HEK293 (cell line): ENCODE results near the gene PCDH9.

ENCODE experiments used
- CTCF ChIA-PET: fragments of 350-600 bp; formaldehyde crosslinking; extraction: SDS; loops from one replicate; lab custom pipeline; 2021; ENCODE audit warnings: antibody characterized with exemption; lab: Yijun Ruan, JAX
- POLR2A ChIA-PET: fragments of 300-600 bp; formaldehyde crosslinking; extraction: SDS; loops from one replicate; lab custom pipeline; 2020; ENCODE audit warnings: antibody characterized with exemption, inconsistent platforms; lab: Yijun Ruan, JAX
- H3K27ac ChIP-seq: fragments of 200-500 bp; sonication (Bioruptor generic); 2 replicates; pipeline ENCODE4 v1.5.1; 2014; ENCODE audit warnings: low read depth, low read length, control low read depth, inconsistent platforms; ENCODE audit errors: extremely low read depth
- H3K36me3 ChIP-seq, 2 experiments: fragments of 200-500 bp in 1 of 2; sonication (Bioruptor generic) in 1 of 2; 1 replicate in 1 of 2; 2 replicates in 1 of 2; pipeline ENCODE4 v1.5.1; 2014 to 2017; ENCODE audit warnings: inconsistent platforms in 2 of 2, low read length in 2 of 2; ENCODE audit not compliant: control insufficient read depth in 2 of 2, insufficient read depth in 1 of 2
- H3K4me1 ChIP-seq: fragments of 200-500 bp; sonication (Bioruptor generic); 2 replicates; pipeline ENCODE4 v1.5.1; 2014; ENCODE audit warnings: mild to moderate bottlenecking, low read length, inconsistent platforms; ENCODE audit not compliant: control insufficient read depth, insufficient read depth
- H3K4me3 ChIP-seq: 2 replicates; pipeline ENCODE4 v1.5.1; 2011; ENCODE audit warnings: low read depth, mild to moderate bottlenecking, control low read depth, low read length, moderate library complexity
- H3K9me3 ChIP-seq: fragments of 200-500 bp; sonication (Bioruptor generic); 2 replicates; pipeline ENCODE4 v1.5.1; 2014; ENCODE audit warnings: low read depth, low read length, inconsistent platforms; ENCODE audit not compliant: control insufficient read depth, insufficient read depth
- HIC1 ChIP-seq: fragments of 450-650 bp; formaldehyde crosslinking; IDR thresholded peaks from 2 replicates; pipeline ENCODE4 v1.5.1; 2016; ENCODE audit warnings: missing biosample characterization, missing genetic modification characterization
- HOXD13 ChIP-seq: sonication (generic); formaldehyde crosslinking; IDR thresholded peaks from 2 replicates; pipeline ENCODE4 v1.8.0; 2022; ENCODE audit warnings: missing genetic modification reagents, borderline replicate concordance
- KLF10 ChIP-seq: fragments of 450-650 bp; IDR thresholded peaks from 2 replicates; pipeline ENCODE4 v1.5.1; 2018; ENCODE audit warnings: missing biosample characterization, mild to moderate bottlenecking, missing genetic modification characterization
- PRDM6 ChIP-seq: fragments of 450-650 bp; formaldehyde crosslinking; IDR thresholded peaks from 2 replicates; pipeline ENCODE4 v1.5.1; 2017; ENCODE audit warnings: missing biosample characterization, missing genetic modification characterization
- SALL2 ChIP-seq: fragments of 450-650 bp; formaldehyde crosslinking; IDR thresholded peaks from 2 replicates; pipeline ENCODE4 v1.5.0; 2017; ENCODE audit warnings: missing biosample characterization, mild to moderate bottlenecking, missing genetic modification characterization, borderline replicate concordance
- YY1 ChIP-seq: fragments of 450-650 bp; formaldehyde crosslinking; IDR thresholded peaks from 2 replicates; pipeline ENCODE4 v1.5.1; 2018; ENCODE audit warnings: missing biosample characterization, missing genetic modification characterization
- ZBTB20 ChIP-seq: fragments of 450-650 bp; formaldehyde crosslinking; IDR thresholded peaks from 2 replicates; pipeline ENCODE4 v1.5.1; 2016; ENCODE audit warnings: missing biosample characterization, missing genetic modification characterization
- ZBTB49 ChIP-seq: fragments of 450-650 bp; formaldehyde crosslinking; IDR thresholded peaks from 2 replicates; pipeline ENCODE4 v1.5.1; 2016; ENCODE audit warnings: missing biosample characterization, missing genetic modification characterization, low read depth
- ZNF112 ChIP-seq: fragments of 450-650 bp; formaldehyde crosslinking; IDR thresholded peaks from 2 replicates; pipeline ENCODE4 v1.5.0; 2017; ENCODE audit warnings: missing biosample characterization, missing genetic modification characterization
- ZNF155 ChIP-seq: fragments of 450-650 bp; formaldehyde crosslinking; IDR thresholded peaks from 2 replicates; pipeline ENCODE4 v1.5.1; 2016; ENCODE audit warnings: missing biosample characterization, missing genetic modification characterization
- ZNF157 ChIP-seq: fragments of 450-650 bp; formaldehyde crosslinking; IDR thresholded peaks from 2 replicates; pipeline ENCODE4 v1.5.1; 2016; ENCODE audit warnings: missing biosample characterization, missing genetic modification characterization
- ZNF16 ChIP-seq: fragments of 450-650 bp; formaldehyde crosslinking; IDR thresholded peaks from 2 replicates; pipeline ENCODE4 v1.5.1; 2016; ENCODE audit warnings: low read depth, missing biosample characterization, missing genetic modification characterization
- ZNF174 ChIP-seq: fragments of 450-650 bp; formaldehyde crosslinking; IDR thresholded peaks from 2 replicates; pipeline ENCODE4 v1.5.0; 2017; ENCODE audit warnings: missing biosample characterization, mild to moderate bottlenecking, missing genetic modification characterization
- ZNF221 ChIP-seq: fragments of 450-650 bp; formaldehyde crosslinking; IDR thresholded peaks from 2 replicates; pipeline ENCODE4 v1.5.1; 2017; ENCODE audit warnings: missing biosample characterization, missing genetic modification characterization, borderline replicate concordance
- ZNF280C ChIP-seq: fragments of 450-650 bp; formaldehyde crosslinking; IDR thresholded peaks from 2 replicates; pipeline ENCODE4 v1.5.1; 2016; ENCODE audit warnings: missing biosample characterization, missing genetic modification characterization
- ZNF433 ChIP-seq: fragments of 450-650 bp; formaldehyde crosslinking; IDR thresholded peaks from 2 replicates; pipeline ENCODE4 v1.5.1; 2016; ENCODE audit warnings: missing biosample characterization, missing genetic modification characterization, low read depth
- ZNF518A ChIP-seq: fragments of 450-650 bp; formaldehyde crosslinking; conservative IDR thresholded peaks from 2 replicates; pipeline ENCODE4 v1.5.1; 2016; ENCODE audit warnings: low read depth, missing biosample characterization, missing genetic modification characterization
- ZNF610 ChIP-seq: fragments of 450-650 bp; formaldehyde crosslinking; IDR thresholded peaks from 2 replicates; pipeline ENCODE4 v1.5.1; 2016; ENCODE audit warnings: missing biosample characterization, missing genetic modification characterization, borderline replicate concordance
- ZNF837 ChIP-seq: fragments of 450-650 bp; formaldehyde crosslinking; IDR thresholded peaks from 2 replicates; pipeline ENCODE4 v1.5.1; 2016; ENCODE audit warnings: missing biosample characterization, missing genetic modification characterization
- ZSCAN18 ChIP-seq: fragments of 450-650 bp; formaldehyde crosslinking; IDR thresholded peaks from 2 replicates; pipeline ENCODE4 v1.5.1; 2016; ENCODE audit warnings: missing biosample characterization, missing genetic modification characterization

The PCDH9 gene

GRCh38 chr13:66429156-66429555 is 801.0 kb downstream of the PCDH9 start:
- POLR2A ChIA-PET = no interaction called here
- Histone ChIP-seq H3K4me3 (no peak overlapping the region), H3K27ac (no peak overlapping the region), H3K4me1 (no peaks in the 10 kb centered on the region), H3K9me3 (no peaks in the 10 kb centered on the region), H3K36me3 (no peaks in the 10 kb centered on the region)
- TF ChIP-seq ZNF155 (tag by site-specific recombination) = no peak
- no peak for TF ChIP-seq ZNF433 (tag by site-specific recombination)
- no peak for TF ChIP-seq ZNF221 (tag by site-specific recombination)
- no peak for TF ChIP-seq ZSCAN18 (tag by site-specific recombination)
- TF ChIP-seq SALL2 (tag by site-specific recombination) = no peak
- no peak for TF ChIP-seq PRDM6 (tag by site-specific recombination)
- no peak for TF ChIP-seq YY1 (tag by site-specific recombination)
- no peak for TF ChIP-seq KLF10 (tag by site-specific recombination)
- TF ChIP-seq ZNF112 (tag by site-specific recombination) = no peak
- TF ChIP-seq ZNF518A (tag by site-specific recombination) = no peak
- CTCF ChIA-PET = no interaction called here

- H3K4me3 ChIP-seq = no peak overlapping the region
- H3K27ac ChIP-seq = no peak overlapping the region
- H3K4me1 ChIP-seq = no peaks in the 10 kb centered on the region
- H3K9me3 ChIP-seq = no peaks in the 10 kb centered on the region
- CTCF ChIA-PET = no interaction called here
- POLR2A ChIA-PET = no interaction called here
- H3K36me3 ChIP-seq = no peaks in the 10 kb centered on the region
- TF ChIP-seq ZNF157 (no peak), ZNF610 (tag by site-specific recombination) (no peak), ZNF837 (no peak), ZNF174 (no peak), ZNF280C (tag by site-specific recombination) (no peak), ZBTB20 (tag by site-specific recombination) (no peak), ZBTB49 (tag by site-specific recombination) (no peak), HIC1 (no peak), HOXD13 (CRISPR knock-in tag) (no peak), ZNF16 (tag by site-specific recombination) (no peak), ZNF112 (tag by site-specific recombination) (no peak)
Measured at GRCh38 chr13:66427458-66427861, 802.7 kb downstream of the PCDH9 start.
